ENCODE results near the gene CATSPER2.
"Not testable (repeated sequence)": the region's sequence is repeated elsewhere in the genome, so short reads cannot be mapped to it uniquely, and the experiment has no call there.

The CATSPER2 gene

DNA sequence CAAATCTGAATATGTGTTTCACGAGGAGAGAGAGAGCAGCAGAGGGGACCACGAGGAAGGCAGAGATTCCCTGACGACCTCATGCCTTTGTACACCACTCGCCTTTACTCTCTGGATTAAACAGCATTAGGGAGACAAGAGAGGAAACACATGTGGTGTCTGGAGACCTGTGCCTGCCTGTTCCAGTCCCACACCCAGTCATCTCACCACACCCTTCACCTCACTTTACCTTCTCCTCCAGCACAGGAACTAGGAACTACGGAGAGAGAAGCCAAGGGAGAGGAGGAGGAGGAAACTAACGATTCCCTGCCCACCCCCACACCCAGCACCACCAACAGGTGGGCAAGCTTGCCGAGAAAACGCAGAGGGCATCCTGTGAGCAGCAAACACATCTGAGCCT is 55.8 kb downstream of the CATSPER2 start:
- FAIRE-seq: not testable (repeated sequence)

DNA sequence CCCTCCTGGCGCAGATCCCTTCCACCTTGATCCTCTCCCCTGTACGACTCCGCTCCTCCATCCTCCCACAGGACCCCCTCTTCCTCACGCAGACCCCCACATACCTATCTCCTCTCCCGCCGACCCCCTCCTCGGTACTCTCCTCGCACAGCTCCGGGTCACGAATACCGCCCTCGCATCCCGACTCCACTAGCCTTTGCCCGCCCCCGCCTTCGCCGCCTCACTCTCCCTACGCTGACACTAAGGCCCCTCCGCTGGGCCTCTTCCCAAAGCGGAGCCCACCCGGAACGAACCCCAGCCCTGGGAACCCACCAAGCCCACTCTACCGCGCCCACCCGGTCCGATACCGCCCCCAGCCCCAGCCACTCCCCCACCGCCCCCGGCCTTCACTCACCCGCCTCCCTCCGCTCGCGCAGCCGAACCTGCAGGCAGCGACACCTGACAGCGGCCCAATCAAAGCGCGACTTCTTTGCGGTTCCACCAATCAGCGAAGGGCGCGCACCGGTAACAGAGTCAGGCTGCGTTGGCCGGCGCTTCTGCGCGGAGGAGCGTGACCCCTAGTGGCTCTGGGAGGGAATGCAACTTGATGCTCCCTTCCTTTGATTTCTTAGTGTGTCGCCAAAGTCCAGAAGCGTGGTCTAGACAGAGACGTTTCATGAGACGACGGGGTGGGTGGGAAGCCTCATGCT is 58.7 kb downstream of the CATSPER2 start, which contains the start of gene PPIP5K1:
PPIP5K1 (minus strand) TSS at position 431 of the 689 bp plus-strand sequence. CDS start 5,704 bp downstream, outside the sequence.
- peak; percentile 91 for FAIRE-seq
